GM12892 (cell line): ENCODE data around the gene NAA80.

Experiments
- POLR2A ChIP-seq: IDR thresholded peaks from 2 replicates; pipeline ENCODE4 v1.6.1; 2011; ENCODE audit warnings: low read depth, low read length, control low read depth
- POLR2AphosphoS5 ChIP-seq: IDR thresholded peaks from 2 replicates; pipeline ENCODE4 v1.6.1; 2011; ENCODE audit warnings: low read depth, low read length, control low read depth

DNA sequence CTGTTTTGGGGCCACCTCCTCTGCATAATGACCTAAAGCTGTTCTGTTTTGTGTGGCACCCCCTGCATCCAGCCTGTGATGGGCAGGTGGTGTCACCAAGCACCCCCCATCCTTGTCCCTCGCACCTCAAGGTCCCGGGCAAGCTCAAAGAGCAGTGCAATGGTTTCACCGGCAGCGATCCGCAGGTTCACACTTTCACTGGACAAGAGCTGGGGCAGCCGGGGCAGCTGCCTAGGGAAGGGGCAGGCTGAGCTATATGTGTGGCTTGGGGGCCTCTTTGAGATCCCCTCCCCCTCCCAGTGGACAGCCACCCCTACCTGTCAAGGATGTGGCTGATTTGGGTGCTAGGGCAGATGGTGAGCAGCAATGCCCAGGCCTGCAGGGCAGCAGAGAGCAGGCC, 10.1 kb downstream of the NAA80 start:
- TF ChIP-seq POLR2A (no peak), POLR2AphosphoS5 (no peak)
